GM21528 (cell line): ENCODE measurements around the gene TMED4.

Experiments used
- ATAC-seq: cut with Tn5 transposase; IDR thresholded peaks from one replicate; pipeline ENCODE4 v1.9.1; 2021; ENCODE audit warnings: mild to moderate bottlenecking, moderate library complexity; ENCODE audit not compliant: unreplicated experiment, low FRiP score

Gene TMED4

GRCh38 chr7:44547536-44548231 lies 34.3 kb downstream of the TMED4 start:
- ATAC-seq, result no peak

- ATAC-seq, result no peak
These were observed 40.0 kb downstream of the TMED4 start for GRCh38 chr7:44541876-44542610.

GRCh38 chr7:44541028-44541869 lies 40.8 kb downstream of the TMED4 start, which contains the start of gene NPC1L1:
NPC1L1 (minus strand) TSS chr7:44541330; CDS start chr7:44541259, 71 bp downstream.
- ATAC-seq, result no peak

- no peak for ATAC-seq
These were observed 41.4 kb downstream of the TMED4 start for GRCh38 chr7:44540592-44541027.

GRCh38 chr7:44539669-44540506 lies 42.1 kb downstream of the TMED4 start:
- no peak for ATAC-seq

GRCh38 chr7:44538798-44539668 lies 43.0 kb downstream of the TMED4 start:
- ATAC-seq, result no peak

- no peak for ATAC-seq
These were observed 43.8 kb downstream of the TMED4 start for GRCh38 chr7:44538093-44538797.

GRCh38 chr7:44537442-44537841 lies 44.6 kb downstream of the TMED4 start:
- no peak for ATAC-seq

GRCh38 chr7:44536090-44536489 lies 45.9 kb downstream of the TMED4 start:
- no peak for ATAC-seq

GRCh38 chr7:44535348-44536064 lies 46.5 kb downstream of the TMED4 start:
- no peak for ATAC-seq

- ATAC-seq, result no peak
These were observed 47.5 kb downstream of the TMED4 start for GRCh38 chr7:44534501-44534900.

- ATAC-seq, result no peak
These were observed 47.9 kb downstream of the TMED4 start for GRCh38 chr7:44534087-44534486.

GRCh38 chr7:44533301-44534055 lies 48.6 kb downstream of the TMED4 start:
- no peak for ATAC-seq

GRCh38 chr7:44531421-44532380 lies 50.3 kb downstream of the TMED4 start:
- ATAC-seq, result no peak

- ATAC-seq, result no peak
These were observed 51.0 kb downstream of the TMED4 start for GRCh38 chr7:44530990-44531389.
